Measurements from ENCODE around the gene MON1A. TPM values are rescaled to one million over a fixed set of nuclear protein-coding genes. Genes with fewer than 3 reads are reported as not detected.
A peak's percentile ranks its signal among the peaks of the same experiment; 100 is the strongest.

MON1A gene
- total RNA-seq, 1 experiment from 2014 or later: 9.6 TPM

DNA sequence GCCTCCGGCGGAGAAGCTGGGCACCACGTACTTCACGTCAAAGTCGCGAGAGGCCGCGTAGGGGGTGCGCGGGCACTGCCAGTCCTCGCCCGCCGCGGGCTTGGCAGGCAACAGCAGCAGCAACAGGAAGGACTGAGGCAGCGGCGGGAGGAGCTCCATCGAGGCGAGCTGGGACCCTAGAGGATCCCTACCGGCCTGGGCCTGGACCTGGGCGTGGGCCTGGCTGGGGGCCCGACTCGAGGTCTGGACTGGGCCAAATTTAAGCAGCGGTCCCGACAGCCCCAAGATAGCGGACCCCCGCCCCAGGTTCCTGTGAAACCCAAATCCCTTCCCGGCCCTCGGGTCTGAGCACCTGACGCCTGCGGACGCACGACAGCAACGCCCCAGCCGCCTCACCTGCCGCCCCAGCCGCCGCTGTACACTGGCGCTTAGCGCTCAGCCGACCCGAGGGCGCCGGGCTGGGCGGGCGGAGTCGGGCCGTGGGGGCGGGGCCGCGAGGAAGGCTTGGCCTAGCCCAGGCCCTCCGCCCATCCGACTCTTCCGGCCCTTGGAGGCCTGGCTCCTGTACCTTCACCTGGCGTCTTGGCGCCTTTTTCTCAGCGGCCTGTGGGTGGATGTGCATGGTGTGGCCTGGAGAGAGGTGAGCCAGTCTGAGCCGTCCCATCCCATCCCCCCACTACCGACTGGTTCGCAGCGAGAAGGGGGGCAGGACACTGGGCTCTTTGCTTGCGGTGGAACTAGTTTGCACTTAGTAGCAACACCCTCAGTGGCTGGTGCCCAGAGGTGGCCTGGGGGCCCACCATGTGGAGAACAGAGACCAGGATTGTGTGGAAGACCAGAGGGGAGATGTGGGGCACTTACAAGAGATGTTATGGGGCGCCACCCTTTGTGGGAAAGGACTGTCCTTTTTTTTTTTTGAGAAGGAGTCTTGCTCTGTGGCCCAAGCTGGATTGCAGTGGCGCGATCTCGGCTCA lies 25.9 kb downstream of the MON1A start, which contains the start of gene MST1R:
MST1R (minus strand) TSS at position 423 of the 974 bp plus-strand sequence; CDS start at position 159, 264 bp downstream.
- no peaks in the 10 kb centered on the region for H4K20me1 ChIP-seq (ENCODE audit: insufficient read depth, low read depth, low read length)
- H3K36me3 ChIP-seq (ENCODE audit: insufficient read depth, low read length): no peaks in the 10 kb centered on the region
- no peaks in the 10 kb centered on the region for H3K79me2 ChIP-seq (ENCODE audit: low read length)
- peak within 1 kb of the TSS; percentile 63 for H3K4me2 ChIP-seq (ENCODE audit: low read depth, low read length, poor library complexity, severe bottlenecking)
- peak within 1 kb of the TSS; percentile 53; the same call in 1 of the 2 replicates for H2AFZ ChIP-seq (ENCODE audit: low read length)
- peak within 1 kb of the TSS; percentile 67 for H3K4me3 ChIP-seq (ENCODE audit: low read length)
- peaks cover 16% of the 10 kb centered on the region for H3K4me1 ChIP-seq (ENCODE audit: low read length)
- H3K27me3 ChIP-seq (ENCODE audit: low read length): no peaks in the 10 kb centered on the region
- no peaks in the 10 kb centered on the region for H3K9me2 ChIP-seq (replicated peaks; ENCODE audit: insufficient read depth, low read length)
- peak within 1 kb of the TSS; percentile 72 for H3K9ac ChIP-seq (ENCODE audit: low read length)
- DNase-seq: peak; percentile 90
- H3K9me3 ChIP-seq (ENCODE audit: low read length): no peaks in the 10 kb centered on the region
- H3K27ac ChIP-seq (ENCODE audit: low read length): no peak within 1 kb of the TSS

DNA sequence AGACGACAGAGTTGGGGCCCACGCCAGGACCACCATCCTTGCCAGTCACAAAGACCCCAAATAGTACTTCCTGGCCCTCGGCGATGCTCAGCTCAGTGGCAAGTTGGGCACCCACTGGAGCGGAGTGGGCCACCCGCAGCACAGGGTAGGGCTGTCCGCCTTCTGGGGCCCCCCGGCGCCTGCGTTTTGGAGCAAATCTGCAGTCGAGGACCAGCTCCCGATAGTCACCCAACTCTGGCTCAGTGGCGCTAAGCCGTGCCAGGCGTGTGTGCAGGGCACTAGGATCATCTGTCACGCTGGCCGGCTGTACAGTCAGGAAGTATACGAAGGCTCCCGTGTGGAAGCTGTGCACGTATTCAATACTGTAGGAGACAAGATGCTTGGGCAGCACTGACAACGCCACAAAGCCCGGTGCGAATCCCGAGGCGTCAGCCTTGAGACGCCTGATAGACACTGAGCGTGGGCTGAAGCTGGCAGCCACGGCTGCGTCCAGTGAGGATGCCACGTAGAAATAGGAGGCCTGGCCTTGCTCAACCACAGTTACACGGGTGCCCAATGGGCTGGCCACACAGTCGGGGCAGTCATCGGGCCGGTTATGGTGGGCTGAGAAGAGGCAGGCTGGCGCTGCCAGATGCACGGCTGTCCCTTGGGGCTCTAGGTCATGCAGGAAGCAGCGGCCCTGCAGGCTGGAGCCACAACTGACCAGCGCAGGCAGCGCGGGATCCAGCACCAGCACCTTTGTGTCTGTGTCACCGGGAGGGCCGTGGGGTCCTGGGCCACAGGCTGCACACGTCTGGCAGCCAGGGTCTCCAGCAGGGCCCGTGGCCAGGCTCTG lies 26.9 kb downstream of the MON1A start:
- Histone ChIP-seq H3K4me3 (ENCODE audit: low read length) (no peak overlapping the region), H2AFZ (ENCODE audit: low read length) (no peak overlapping the region), H3K9me2 (replicated peaks; ENCODE audit: insufficient read depth, low read length) (no peaks in the 10 kb centered on the region), H3K79me2 (ENCODE audit: low read length) (no peaks in the 10 kb centered on the region), H3K27ac (ENCODE audit: low read length) (no peak overlapping the region), H3K36me3 (ENCODE audit: insufficient read depth, low read length) (no peaks in the 10 kb centered on the region), H3K9me3 (ENCODE audit: low read length) (no peaks in the 10 kb centered on the region), H3K9ac (ENCODE audit: low read length) (no peak overlapping the region), H4K20me1 (ENCODE audit: insufficient read depth, low read depth, low read length) (no peaks in the 10 kb centered on the region), H3K4me1 (ENCODE audit: low read length) (peaks cover 16% of the 10 kb centered on the region), H3K4me2 (ENCODE audit: low read depth, low read length, poor library complexity, severe bottlenecking) (no peak overlapping the region), H3K27me3 (ENCODE audit: low read length) (no peaks in the 10 kb centered on the region)
- DNase-seq: no peak

DNA sequence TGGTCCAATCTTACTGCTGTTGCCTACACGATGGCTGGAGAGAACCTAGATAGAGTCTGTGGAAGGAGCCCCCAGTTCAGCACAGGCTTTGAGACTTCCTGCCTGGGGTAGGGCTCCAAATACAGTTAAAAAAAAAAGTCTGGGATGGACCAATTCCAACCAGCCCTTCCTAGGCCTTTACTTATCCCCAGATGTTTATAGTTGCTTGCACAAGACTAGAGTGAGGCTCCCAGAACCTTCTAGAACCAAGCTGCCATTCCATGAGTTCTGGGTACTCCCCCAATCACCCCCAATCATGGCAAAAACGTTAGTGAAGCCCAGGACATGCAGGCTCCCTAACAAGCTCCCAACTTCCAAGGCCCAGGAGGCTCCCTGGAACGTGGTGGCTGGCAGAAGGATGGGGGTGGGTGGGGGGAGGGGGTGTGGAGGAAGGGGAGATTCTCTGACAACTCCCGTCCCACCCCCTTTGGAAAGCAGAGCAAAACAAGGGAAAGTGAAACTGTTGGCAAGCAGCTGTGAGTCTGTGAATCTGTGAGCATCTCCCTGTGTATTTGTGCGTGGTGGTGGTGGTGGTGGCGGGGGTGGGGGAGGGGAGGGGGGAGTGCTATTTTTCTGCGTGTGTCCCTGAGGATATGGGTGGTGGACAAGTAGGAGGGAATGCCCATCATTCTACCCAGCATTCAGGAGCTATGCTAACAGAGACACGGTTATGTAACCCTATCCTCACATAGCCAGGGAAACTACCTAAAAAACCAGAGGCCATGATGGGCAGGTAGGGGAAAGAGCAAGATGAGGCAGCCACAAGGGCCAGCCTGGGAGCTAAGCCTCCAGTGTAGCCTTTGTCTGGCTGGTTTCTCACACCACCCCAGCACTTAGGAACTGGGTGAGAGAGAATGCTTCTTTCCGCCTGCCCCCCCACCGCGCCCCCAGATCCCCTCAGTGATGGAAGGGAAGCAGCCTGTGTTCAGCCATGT lies 28.0 kb downstream of the MON1A start:
- no peak for DNase-seq
- Histone ChIP-seq H3K36me3 (ENCODE audit: insufficient read depth, low read length) (no peaks in the 10 kb centered on the region), H3K4me3 (ENCODE audit: low read length) (no peak overlapping the region), H3K9me3 (ENCODE audit: low read length) (no peaks in the 10 kb centered on the region), H3K79me2 (ENCODE audit: low read length) (no peaks in the 10 kb centered on the region), H3K9ac (ENCODE audit: low read length) (no peak overlapping the region), H2AFZ (ENCODE audit: low read length) (no peak overlapping the region), H4K20me1 (ENCODE audit: insufficient read depth, low read depth, low read length) (no peaks in the 10 kb centered on the region), H3K4me2 (ENCODE audit: low read depth, low read length, poor library complexity, severe bottlenecking) (no peak overlapping the region), H3K4me1 (ENCODE audit: low read length) (peaks cover 16% of the 10 kb centered on the region), H3K27me3 (ENCODE audit: low read length) (no peaks in the 10 kb centered on the region), H3K27ac (ENCODE audit: low read length) (no peak overlapping the region), H3K9me2 (replicated peaks; ENCODE audit: insufficient read depth, low read length) (no peaks in the 10 kb centered on the region)

DNA sequence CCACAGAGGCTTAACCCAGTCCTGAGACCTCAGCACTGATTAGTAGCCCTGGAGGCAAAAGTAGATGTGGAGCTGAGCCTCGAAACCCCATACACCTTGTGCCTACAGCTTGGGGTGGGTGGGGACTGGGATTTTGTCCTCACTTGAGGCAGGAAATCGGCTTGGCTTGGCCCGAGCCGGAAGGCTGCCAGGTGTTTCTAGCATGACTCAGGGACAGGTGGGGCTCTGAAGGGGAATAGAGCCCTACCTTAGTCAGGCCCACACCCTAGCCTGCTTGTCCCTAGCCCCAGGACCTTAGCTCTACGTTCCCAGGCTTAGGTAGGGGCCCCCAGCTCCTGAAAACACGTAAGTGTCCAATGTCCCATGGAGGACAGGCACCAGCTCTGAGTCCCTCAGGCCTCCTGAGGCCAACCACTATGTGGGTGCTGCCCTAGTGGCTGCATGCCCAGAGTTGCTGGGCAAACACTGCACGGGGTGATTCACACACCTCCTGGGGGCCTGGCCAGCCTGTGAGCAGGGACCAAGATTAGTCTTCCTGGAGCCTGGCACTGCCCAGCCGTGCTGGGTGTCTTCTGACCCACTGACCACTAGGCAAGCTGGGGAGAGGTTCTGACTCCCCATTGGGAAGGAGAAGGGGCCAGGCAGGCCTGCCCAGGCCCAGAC lies 29.0 kb downstream of the MON1A start:
- Histone ChIP-seq H3K79me2 (ENCODE audit: low read length) (no peaks in the 10 kb centered on the region), H3K9ac (ENCODE audit: low read length) (no peak overlapping the region), H3K36me3 (ENCODE audit: insufficient read depth, low read length) (no peaks in the 10 kb centered on the region), H3K9me3 (ENCODE audit: low read length) (no peaks in the 10 kb centered on the region), H3K4me1 (ENCODE audit: low read length) (peaks cover 7% of the 10 kb centered on the region), H3K9me2 (replicated peaks; ENCODE audit: insufficient read depth, low read length) (no peaks in the 10 kb centered on the region), H3K4me3 (ENCODE audit: low read length) (no peak overlapping the region), H3K27ac (ENCODE audit: low read length) (no peak overlapping the region), H4K20me1 (ENCODE audit: insufficient read depth, low read depth, low read length) (no peaks in the 10 kb centered on the region), H3K27me3 (ENCODE audit: low read length) (no peaks in the 10 kb centered on the region), H2AFZ (ENCODE audit: low read length) (no peak overlapping the region), H3K4me2 (ENCODE audit: low read depth, low read length, poor library complexity, severe bottlenecking) (no peak overlapping the region)
- DNase-seq: no peak

DNA sequence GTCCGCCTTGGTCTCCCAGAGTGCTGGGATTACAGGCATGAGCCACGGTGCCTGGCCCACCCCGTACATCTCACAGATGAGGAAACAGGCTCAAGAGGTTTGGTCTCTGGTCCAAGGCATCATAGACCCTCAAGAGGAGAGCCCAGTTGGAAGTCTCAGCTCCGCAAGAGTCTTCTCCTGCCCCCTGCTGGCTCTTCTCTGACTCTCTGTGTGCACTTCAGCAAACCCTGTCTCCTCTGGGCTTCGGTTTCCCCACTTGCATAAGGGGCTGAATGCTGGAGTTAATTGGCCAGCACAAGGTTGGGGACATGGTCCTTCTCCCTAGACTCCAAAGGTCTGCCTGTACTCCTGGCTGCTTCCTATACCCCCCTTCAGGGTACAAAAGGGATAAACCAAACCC lies 29.8 kb downstream of the MON1A start:
- no peak overlapping the region for H3K4me3 ChIP-seq (ENCODE audit: low read length)
- no peak overlapping the region for H2AFZ ChIP-seq (ENCODE audit: low read length)
- H3K27ac ChIP-seq (ENCODE audit: low read length): no peak overlapping the region
- DNase-seq: peak; percentile 87
- H3K9me3 ChIP-seq (ENCODE audit: low read length): no peaks in the 10 kb centered on the region
- H3K4me1 ChIP-seq (ENCODE audit: low read length): peaks cover 7% of the 10 kb centered on the region
- no peaks in the 10 kb centered on the region for H3K79me2 ChIP-seq (ENCODE audit: low read length)
- no peak overlapping the region for H3K4me2 ChIP-seq (ENCODE audit: low read depth, low read length, poor library complexity, severe bottlenecking)
- H4K20me1 ChIP-seq (ENCODE audit: insufficient read depth, low read depth, low read length): no peaks in the 10 kb centered on the region
- H3K36me3 ChIP-seq (ENCODE audit: insufficient read depth, low read length): no peaks in the 10 kb centered on the region
- no peaks in the 10 kb centered on the region for H3K27me3 ChIP-seq (ENCODE audit: low read length)
- no peak overlapping the region for H3K9ac ChIP-seq (ENCODE audit: low read length)
- no peaks in the 10 kb centered on the region for H3K9me2 ChIP-seq (replicated peaks; ENCODE audit: insufficient read depth, low read length)

DNA sequence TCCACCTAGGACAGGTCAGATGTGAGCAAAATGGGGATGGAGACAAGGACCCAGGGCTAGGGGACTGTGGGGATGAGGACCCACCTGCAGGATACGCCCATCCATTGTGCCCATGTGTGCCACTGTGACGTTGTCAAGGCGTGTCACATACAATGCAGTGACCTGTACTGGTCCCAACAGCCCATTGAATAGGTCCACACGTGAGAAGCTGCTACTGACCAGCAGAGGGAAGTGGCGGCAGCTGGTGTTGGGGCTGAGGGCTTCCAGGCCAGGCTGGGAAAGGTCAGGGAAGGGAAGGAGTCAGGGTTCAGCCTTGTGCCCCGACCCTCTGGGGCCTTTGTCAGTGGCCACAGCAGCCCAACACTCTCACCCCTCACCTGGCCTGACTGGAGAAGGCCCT lies 30.6 kb downstream of the MON1A start:
- no peaks in the 10 kb centered on the region for H3K27me3 ChIP-seq (ENCODE audit: low read length)
- no peak for DNase-seq
- H2AFZ ChIP-seq (ENCODE audit: low read length): no peak overlapping the region
- H3K4me1 ChIP-seq (ENCODE audit: low read length): peaks cover 2% of the 10 kb centered on the region
- H3K79me2 ChIP-seq (ENCODE audit: low read length): no peaks in the 10 kb centered on the region
- H3K4me2 ChIP-seq (ENCODE audit: low read depth, low read length, poor library complexity, severe bottlenecking): no peak overlapping the region
- H3K9me2 ChIP-seq (replicated peaks; ENCODE audit: insufficient read depth, low read length): no peaks in the 10 kb centered on the region
- no peaks in the 10 kb centered on the region for H3K9me3 ChIP-seq (ENCODE audit: low read length)
- no peak overlapping the region for H3K9ac ChIP-seq (ENCODE audit: low read length)
- H3K27ac ChIP-seq (ENCODE audit: low read length): no peak overlapping the region
- no peak overlapping the region for H3K4me3 ChIP-seq (ENCODE audit: low read length)
- H3K36me3 ChIP-seq (ENCODE audit: insufficient read depth, low read length): no peaks in the 10 kb centered on the region
- no peaks in the 10 kb centered on the region for H4K20me1 ChIP-seq (ENCODE audit: insufficient read depth, low read depth, low read length)

DNA sequence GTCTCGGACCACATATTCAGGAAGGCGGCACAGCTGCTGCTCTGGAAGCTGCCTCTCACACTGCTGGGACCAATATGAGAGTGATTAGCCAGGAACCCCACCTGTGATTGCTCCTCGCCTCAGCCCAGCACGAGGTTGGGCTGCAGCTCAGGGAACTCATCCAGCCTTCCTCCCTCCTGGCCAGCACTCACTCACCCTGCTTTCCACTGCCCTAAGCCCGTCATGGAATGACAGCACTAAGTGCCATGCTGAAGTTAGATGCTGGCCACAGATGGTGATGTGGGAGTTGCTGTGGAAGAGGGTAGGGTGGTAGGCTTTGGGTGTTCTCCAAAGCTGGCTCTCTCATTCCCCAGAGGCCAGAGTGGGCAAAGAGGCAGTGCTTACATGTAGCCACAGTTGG lies 33.3 kb downstream of the MON1A start:
- Histone ChIP-seq H3K9me2 (replicated peaks; ENCODE audit: insufficient read depth, low read length) (no peaks in the 10 kb centered on the region), H3K36me3 (ENCODE audit: insufficient read depth, low read length) (no peaks in the 10 kb centered on the region), H3K27ac (ENCODE audit: low read length) (no peak overlapping the region), H3K4me2 (ENCODE audit: low read depth, low read length, poor library complexity, severe bottlenecking) (no peak overlapping the region), H3K4me1 (ENCODE audit: low read length) (no peaks in the 10 kb centered on the region), H3K27me3 (ENCODE audit: low read length) (no peaks in the 10 kb centered on the region), H3K79me2 (ENCODE audit: low read length) (no peaks in the 10 kb centered on the region), H3K9ac (ENCODE audit: low read length) (no peak overlapping the region), H4K20me1 (ENCODE audit: insufficient read depth, low read depth, low read length) (no peaks in the 10 kb centered on the region), H2AFZ (ENCODE audit: low read length) (no peak overlapping the region), H3K9me3 (ENCODE audit: low read length) (no peaks in the 10 kb centered on the region), H3K4me3 (ENCODE audit: low read length) (no peak overlapping the region)
- DNase-seq: no peak

Data from Karpas-422 (cell line).